ENCODE data around the gene SOWAHC.

GRCh38 chr2:109644571-109645275 is 30.6 kb downstream of the SOWAHC start:
- no peak for TF ChIP-seq CTCF (IDR thresholded peaks at IDR 0.05; ENCODE audit: low read length)
- no peak for TF ChIP-seq EZH2 (IDR thresholded peaks at IDR 0.05; ENCODE audit: borderline replicate concordance, low read length)
